Cardiac muscle cell (in vitro differentiated cells and primary cell): ENCODE results near the gene RD3L. TPM values are rescaled to one million over a fixed set of nuclear protein-coding genes. Genes with fewer than 3 reads are reported as not detected.
"Not testable (repeated sequence)": the region's sequence is repeated elsewhere in the genome, so short reads cannot be mapped to it uniquely, and the experiment has no call there.

Experiments used
- DNase-seq, 2 donors: peaks; one replicate each; pipeline versions ENCODE4 v3.0.0 to v3.0.0-alpha.2; 2010 to 2017; ENCODE audit warnings: low read depth in 1 of 2, low spot score in 1 of 2
- H3K27ac ChIP-seq: fragments of 200-600 bp; sonication (generic); 2 replicates; pipeline ENCODE4 v1.5.1; 2016
- H3K27me3 ChIP-seq: fragments of 200-600 bp; sonication (generic); 2 replicates; pipeline ENCODE4 v1.6.0; 2016; ENCODE audit warnings: control low read depth
- H3K36me3 ChIP-seq: fragments of 200-600 bp; sonication (generic); 2 replicates; pipeline ENCODE4 v1.5.1; 2016; ENCODE audit warnings: control low read depth
- H3K4me1 ChIP-seq: fragments of 200-600 bp; sonication (generic); 2 replicates; pipeline ENCODE4 v1.8.1; 2017; ENCODE audit warnings: low read depth, mild to moderate bottlenecking, mixed run types
- H3K4me3 ChIP-seq: fragments of 200-600 bp; sonication (generic); 2 replicates; pipeline ENCODE4 v1.5.1; 2016; ENCODE audit warnings: mild to moderate bottlenecking
- H3K9me3 ChIP-seq: fragments of 200-600 bp; sonication (generic); 2 replicates; pipeline ENCODE4 v1.5.1; 2017; ENCODE audit warnings: low read depth, mild to moderate bottlenecking, control low read depth
- polyA plus RNA-seq: library from polyadenylated mRNA; unstranded; fragments of >200 nt; fragmentation: Nextera tagmentation; extraction: Ambion mirVana; gene quantifications from 2 replicates; pipeline ENCODE4 v1.2.1, GENCODE V29; 2016
- total RNA-seq: library from RNA; depleted of rRNA; stranded (reverse); fragments of >200 nt; gene quantifications from 2 replicates; pipeline ENCODE4 v1.2.3, GENCODE V29; 2016
- TF ChIP-seq, protein P1 (sequence below): IDR thresholded peaks from 2 replicates; pipeline ENCODE4 v1.5.1; 2012; ENCODE audit warnings: low read depth, mild to moderate bottlenecking, low read length

The RD3L gene
- total and polyA plus RNA-seq, 2 experiments from 2014 or later: 0.18 to 0.46 TPM

DNA sequence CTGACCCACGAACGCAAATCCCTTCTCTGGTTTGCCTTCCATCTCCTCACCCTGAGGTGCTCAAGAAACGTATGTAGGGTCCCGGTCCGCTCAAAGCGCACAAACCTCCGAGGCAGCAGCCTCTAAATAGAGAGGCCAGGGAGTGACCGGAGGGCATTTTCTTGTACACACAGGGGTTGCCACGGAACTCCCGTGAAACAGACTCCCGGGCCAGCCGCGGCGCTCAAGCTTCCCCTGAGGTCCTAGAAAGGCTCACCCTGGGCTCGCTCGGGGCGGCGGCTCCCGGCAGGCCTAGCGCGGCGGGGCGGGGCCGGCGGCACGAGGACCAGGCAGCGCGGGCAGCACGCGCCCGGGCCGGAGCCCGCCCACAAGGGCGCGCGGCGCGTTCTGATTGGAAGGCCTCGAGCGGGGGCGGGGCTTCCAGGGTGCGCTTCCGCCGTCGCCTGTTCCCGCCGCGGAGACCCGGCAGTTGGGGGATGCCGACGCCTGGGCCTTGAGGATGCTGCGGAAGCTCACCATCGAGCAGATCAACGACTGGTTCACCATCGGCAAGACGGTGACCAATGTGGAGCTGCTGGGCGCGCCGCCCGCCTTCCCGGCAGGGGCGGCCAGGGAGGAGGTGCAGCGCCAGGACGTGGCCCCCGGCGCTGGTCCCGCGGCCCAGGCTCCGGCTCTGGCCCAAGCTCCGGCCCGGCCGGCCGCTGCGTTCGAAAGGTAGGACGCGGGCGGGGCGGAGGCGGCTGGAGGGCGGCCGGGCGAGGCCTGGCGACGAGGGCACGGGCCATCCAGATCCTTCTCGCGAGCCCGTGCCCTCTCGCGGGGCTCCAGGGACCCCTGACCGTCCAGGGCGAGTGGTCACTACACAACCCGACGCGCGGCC is 14.1 kb downstream of the RD3L start, which contains the start of gene TDRD9:
TDRD9 (plus strand) TSS at position 446 of the 880 bp plus-strand sequence; CDS start at position 500, 54 bp downstream.
- Histone ChIP-seq H3K4me3 (no peak within 1 kb of the TSS), H3K36me3 (no peaks in the 10 kb centered on the region), H3K27ac (no peak within 1 kb of the TSS), H3K4me1 (no peaks in the 10 kb centered on the region), H3K9me3 (no peaks in the 10 kb centered on the region), H3K27me3 (no peaks in the 10 kb centered on the region)
- no peak for DNase-seq
- TF ChIP-seq, protein P1, sequence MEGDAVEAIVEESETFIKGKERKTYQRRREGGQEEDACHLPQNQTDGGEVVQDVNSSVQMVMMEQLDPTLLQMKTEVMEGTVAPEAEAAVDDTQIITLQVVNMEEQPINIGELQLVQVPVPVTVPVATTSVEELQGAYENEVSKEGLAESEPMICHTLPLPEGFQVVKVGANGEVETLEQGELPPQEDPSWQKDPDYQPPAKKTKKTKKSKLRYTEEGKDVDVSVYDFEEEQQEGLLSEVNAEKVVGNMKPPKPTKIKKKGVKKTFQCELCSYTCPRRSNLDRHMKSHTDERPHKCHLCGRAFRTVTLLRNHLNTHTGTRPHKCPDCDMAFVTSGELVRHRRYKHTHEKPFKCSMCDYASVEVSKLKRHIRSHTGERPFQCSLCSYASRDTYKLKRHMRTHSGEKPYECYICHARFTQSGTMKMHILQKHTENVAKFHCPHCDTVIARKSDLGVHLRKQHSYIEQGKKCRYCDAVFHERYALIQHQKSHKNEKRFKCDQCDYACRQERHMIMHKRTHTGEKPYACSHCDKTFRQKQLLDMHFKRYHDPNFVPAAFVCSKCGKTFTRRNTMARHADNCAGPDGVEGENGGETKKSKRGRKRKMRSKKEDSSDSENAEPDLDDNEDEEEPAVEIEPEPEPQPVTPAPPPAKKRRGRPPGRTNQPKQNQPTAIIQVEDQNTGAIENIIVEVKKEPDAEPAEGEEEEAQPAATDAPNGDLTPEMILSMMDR: no peak

DNA sequence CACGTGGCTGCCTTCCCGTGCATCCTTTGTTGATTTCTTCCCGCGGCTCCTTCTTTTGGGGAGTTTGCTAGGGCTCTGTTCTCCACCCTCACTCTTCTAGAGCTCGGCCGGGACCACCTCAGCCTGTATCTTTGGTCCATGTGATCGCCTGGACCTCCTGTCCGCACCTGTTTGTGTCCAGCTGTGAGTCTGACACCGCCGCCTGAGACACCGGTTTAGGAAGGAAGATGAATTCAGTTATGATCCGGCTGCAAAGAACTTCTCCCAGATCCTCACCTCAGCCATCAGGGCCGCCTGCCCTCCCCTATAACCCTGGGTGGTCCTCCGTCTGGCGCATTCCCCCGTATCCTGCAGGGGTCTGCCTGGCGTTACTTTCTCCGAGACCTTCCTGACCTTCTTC is 14.8 kb downstream of the RD3L start:
- TF ChIP-seq, protein P1: no peak
- H3K4me1 ChIP-seq: no peaks in the 10 kb centered on the region

DNA sequence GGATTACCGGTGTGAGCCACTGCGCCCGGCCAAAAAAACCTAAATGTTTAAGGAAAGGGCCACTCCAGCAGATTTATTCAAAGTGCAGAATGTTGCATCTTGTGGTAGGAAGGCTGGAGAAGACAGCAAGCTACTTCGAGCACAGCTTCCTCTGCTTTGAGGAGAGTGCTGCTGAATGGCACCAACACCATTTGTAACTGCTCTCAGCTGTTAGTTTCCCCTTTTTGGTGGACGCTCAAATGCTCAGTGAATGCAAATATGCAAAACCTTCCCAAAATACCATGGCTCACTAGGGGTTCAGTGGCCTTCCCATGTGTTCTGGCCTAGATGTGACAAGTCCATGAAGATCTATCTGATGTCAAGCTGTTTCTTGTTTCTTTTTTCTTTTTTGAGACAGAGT is 17.0 kb downstream of the RD3L start:
- TF ChIP-seq, protein P1: no peak
- H3K36me3 ChIP-seq: no peaks in the 10 kb centered on the region
- no peak overlapping the region for H3K27ac ChIP-seq
- H3K27me3 ChIP-seq: no peaks in the 10 kb centered on the region
- peaks cover 3% of the 10 kb centered on the region for H3K4me1 ChIP-seq
- no peak overlapping the region for H3K4me3 ChIP-seq
- no peak for DNase-seq
- H3K9me3 ChIP-seq: no peaks in the 10 kb centered on the region

More for the DNA sequence above, 14.8 kb downstream of the RD3L start:
- Histone ChIP-seq H3K36me3 (no peaks in the 10 kb centered on the region), H3K27ac (no peak overlapping the region), H3K27me3 (no peaks in the 10 kb centered on the region), H3K9me3 (no peaks in the 10 kb centered on the region), H3K4me3 (no peak overlapping the region)
- DNase-seq: no peak

DNA sequence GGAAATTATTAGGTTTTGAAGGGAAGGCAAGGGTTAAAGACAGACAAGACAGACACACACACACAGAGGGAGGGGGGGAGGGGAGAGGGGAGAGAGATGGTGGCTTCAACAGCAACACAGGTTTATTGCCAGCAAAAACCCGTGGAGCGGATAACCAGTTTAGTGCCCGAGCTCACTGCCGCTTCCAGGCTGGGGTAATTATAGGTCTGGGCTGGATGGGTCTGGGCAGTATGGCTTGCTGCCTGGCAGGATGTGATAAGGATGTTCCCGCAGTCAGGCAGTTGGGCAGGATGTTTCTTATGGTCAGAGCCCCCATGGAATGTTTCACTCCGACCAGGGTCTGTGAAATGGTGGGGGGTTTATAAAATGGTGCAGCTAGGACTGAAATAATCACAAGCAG is 18.5 kb downstream of the RD3L start:
- no peaks in the 10 kb centered on the region for H3K36me3 ChIP-seq
- TF ChIP-seq, protein P1: no peak

DNA sequence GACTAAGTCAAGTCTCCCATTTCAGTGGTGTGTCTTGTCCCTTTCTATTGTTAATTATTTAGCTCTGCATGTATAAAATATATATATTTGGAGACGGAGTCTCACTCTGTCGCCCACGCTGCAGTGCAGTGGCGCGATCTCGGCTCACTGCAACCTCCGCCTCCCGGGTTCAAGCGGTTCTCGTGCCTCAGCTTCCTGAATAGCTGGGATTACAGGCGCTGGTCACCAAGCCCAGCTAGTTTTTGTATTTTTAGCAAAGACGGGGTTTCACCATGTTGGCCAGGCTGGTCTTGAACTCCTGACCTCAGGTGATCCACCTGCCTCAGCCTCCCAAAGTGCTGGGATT is 20.5 kb downstream of the RD3L start:
- not testable (repeated sequence) for H3K4me1 ChIP-seq, H3K27me3 ChIP-seq, H3K27ac ChIP-seq, H3K9me3 ChIP-seq, DNase-seq, H3K36me3 ChIP-seq
- peak overlapping the region; percentile 95 for H3K4me3 ChIP-seq

More for the DNA sequence above, 18.5 kb downstream of the RD3L start:
- peak in 1 of 2 donors; percentile 13 for DNase-seq
- Histone ChIP-seq H3K4me1 (peaks cover 4% of the 10 kb centered on the region), H3K27ac (no peak overlapping the region), H3K4me3 (no peak overlapping the region), H3K27me3 (no peaks in the 10 kb centered on the region), H3K9me3 (no peaks in the 10 kb centered on the region)
